Skin epidermis (tissue), 12 donors: ENCODE results near the gene TMED6.

Experiments
- H3K27ac ChIP-seq, 21 experiments: fragments of 200-600 bp; sonication (generic) in 11 of 21; one replicate each; pipeline ENCODE4 v1.5.0; 2020; ENCODE audit warnings: mild to moderate bottlenecking in 3 of 21, inconsistent platforms in 2 of 21, moderate library complexity in 2 of 21
- H3K4me3 ChIP-seq, 7 experiments: fragments of 200-600 bp; sonication (generic) in 2 of 7; one replicate each; pipeline ENCODE4 v1.5.0; 2020; ENCODE audit warnings: inconsistent platforms in 2 of 7, mild to moderate bottlenecking in 2 of 7, moderate library complexity in 1 of 7

TMED6 gene

DNA sequence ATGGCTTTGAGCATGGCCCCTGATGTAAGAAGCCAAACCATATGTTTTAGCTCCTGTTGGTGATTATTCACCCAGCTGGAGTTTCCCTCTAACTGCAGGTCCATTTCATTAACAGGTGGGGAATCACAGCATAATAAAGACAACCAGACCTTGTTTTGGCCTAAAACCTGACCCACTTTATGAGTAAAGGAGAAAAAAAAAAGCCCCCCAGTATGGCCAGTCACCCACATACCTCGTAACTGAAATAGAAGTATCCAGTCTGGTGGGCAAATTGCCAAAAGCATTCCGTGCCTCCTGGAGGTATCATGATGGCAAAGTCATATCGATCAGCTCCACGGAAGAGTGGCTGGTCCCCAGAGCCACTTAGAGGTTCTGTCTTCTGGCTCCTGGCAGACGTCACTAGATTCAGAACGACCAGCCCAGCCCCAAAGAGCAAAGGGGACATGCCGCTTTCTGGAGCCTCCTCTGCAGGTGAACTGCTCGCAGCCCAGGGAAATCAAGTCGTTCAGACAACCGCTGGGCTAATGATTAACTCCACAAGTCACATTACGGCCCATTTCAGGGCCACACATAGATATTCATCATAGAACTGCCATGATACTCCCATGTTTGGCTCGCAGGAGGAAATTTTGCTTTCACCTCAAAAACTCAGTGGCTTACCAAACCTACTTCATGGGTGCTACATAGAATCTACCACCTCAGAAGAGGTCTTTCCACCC is at the start of gene TMED6:
Gene TMED6, minus strand, starts transcription at position 478 of the 719 bp plus-strand sequence. Its CDS starts 33 bp downstream, at position 445.
- no peak within 1 kb of the TSS for H3K4me3 ChIP-seq

DNA sequence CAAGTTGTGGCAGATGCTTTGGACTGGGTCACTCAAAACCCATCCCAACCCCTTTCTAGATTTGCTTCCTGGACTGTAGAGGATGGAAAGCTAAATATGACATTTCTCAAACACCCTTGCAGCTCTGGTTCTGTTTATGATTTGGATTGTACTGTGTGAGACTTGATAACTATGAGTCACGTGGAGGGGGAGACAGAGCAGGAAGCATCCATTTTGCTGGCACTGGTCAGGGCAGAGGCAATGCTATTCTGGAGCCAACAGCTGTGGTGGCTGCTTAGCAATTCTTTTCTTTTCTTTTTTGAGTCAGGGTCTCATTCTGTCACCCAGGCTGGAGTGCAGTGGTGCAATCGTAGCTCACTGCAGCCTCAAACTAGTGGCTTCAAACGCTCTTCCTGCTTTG is 47.8 kb upstream of the TMED6 start:
- Histone ChIP-seq H3K4me3 (no peak overlapping the region), H3K27ac (no peak overlapping the region)

More for the DNA sequence above, at the start of gene TMED6:
- H3K27ac ChIP-seq: no peak within 1 kb of the TSS

DNA sequence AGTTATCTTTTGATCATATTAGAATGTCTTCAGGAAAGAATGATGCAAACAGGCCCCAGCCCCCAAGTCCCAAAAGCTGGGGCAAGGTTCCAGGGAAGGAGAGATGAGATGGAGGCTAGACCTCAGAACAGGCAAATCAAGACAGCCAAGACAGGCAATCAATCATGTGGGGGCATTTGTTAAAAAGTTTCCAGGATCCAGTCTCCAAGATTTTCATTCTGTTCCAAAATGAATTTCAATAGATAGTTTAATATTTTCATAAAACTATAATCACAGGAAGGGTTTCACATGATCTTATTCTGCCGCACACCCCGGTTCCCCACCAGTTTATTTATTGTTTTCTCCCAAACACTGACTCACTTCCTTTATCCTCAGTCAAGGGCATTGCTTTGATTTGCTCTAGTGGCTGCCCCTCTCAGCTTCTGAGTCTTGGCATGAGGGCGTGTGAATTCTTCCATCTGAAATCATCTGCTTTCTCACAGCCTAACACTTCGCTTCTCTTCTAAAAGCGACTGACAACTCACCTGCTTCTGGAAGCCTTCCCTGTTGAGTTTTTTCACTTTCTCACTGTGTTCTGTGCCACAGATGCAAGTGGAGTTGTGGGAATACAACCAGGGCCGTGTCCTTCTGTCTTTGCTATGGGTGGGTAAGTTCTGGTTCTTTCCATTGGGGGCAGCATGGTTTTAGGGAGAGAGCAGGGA is 46.4 kb upstream of the TMED6 start:
- H3K4me3 ChIP-seq: no peak overlapping the region
- H3K27ac ChIP-seq: peak overlapping the region in 13 of 21 experiments; percentile 11 to 76 (median 47)

DNA sequence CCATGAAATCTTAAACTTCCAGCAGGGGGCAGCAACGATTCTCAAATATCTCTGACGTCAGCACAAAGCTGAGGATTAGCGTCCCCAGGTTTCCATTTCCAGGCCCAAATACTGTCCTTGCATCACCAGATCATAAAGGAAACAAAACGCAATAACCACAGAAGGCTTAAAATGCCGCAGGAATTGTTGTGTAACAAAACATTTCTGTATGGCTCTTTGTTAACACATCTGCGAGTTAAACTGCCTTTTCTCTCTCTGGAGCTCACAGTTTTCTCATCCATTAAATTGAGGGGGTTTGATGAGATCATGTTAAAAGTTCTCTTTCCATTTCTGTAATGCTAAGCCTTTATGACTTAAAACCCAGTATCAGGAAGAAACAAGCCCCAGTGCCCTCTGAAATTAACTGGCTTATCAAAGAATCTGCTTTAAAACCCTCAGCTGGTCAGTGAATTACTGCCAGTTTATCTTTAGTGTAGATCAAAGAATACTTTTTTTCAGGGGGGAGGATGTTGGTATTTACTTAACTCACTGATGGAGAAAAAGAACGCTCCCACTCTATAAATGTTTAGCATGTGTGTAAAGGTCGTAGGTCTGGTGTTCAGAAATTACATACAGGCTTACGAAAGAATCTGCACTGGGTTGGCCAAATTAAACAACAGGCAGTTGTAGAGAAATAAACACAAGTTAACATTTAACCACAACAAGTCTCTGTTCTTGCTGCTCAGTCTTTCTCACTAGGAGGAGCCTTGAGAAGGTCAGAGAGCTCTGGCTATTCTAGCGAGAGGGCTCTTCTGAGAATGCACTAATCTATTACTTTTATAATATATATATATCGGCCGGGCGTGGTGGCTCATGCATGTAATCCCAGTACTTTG is 44.8 kb upstream of the TMED6 start:
- H3K27ac ChIP-seq: peak overlapping the region in 19 of 21 experiments; percentile 6 to 79 (median 55)
- H3K4me3 ChIP-seq: no peak overlapping the region

DNA sequence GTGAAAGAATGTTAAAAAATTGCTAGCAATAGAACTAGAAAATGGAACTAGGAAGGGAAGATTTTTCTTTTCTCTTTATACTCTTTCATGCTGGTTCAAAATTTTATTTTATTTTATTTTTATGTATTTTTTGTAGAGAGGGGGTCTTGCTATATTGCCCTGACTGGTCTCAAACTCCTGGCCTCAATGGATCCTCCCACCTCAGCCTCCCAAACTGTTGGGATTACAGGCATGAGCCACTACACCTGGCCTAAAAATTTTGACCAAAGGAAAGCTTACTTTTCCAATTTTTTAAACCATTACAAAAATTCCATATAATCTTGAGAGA is 44.2 kb upstream of the TMED6 start:
- H3K4me3 ChIP-seq: no peak overlapping the region
- peak overlapping the region in 8 of 21 experiments; percentile 23 to 79 (median 52) for H3K27ac ChIP-seq

DNA sequence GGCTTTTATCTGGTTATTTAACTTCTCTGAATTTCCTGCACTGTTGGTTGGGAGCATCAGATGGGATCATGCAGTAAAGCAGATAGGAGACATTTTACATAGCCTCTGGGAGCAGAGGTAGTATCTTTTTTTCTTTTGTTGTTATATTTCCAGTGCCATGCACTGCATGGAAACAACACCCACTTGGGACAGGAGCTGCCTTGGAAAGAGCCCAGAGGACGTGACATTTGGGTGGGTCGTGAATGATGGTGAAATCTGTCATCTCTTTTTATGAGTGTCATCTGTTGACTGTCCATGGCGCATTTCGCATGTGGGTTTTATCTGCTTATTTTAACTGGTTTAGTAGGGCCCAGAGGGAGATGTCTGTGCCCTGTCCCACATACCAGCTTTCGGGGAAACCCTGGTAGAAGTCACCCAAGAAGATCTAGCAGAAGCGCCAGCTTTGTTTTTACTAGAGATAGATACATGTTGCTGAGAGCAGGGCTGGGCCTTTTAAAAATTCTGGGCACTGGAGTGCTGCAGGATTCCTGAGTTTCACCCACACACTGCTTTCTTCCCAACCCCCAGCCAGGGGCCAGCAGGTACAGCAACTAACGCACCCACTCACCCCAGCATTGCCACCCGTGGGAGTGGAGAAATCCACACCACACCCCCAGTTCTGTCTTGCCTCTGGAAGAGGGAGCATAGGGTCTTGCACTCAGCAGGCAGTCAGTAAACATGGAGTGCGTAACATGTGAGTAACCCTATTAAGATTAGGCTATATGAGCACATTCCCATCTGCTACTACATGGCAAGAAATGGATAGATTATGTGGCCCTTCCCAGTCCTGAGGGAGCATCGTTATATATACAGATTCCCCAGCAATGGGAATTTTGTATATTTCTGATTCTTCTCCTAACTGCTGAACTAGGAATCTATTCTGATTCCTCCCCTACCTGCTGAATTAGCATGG is 42.6 kb upstream of the TMED6 start:
- Histone ChIP-seq H3K27ac (peak overlapping the region in 2 of 21 experiments; percentile 7 to 49), H3K4me3 (no peak overlapping the region)

DNA sequence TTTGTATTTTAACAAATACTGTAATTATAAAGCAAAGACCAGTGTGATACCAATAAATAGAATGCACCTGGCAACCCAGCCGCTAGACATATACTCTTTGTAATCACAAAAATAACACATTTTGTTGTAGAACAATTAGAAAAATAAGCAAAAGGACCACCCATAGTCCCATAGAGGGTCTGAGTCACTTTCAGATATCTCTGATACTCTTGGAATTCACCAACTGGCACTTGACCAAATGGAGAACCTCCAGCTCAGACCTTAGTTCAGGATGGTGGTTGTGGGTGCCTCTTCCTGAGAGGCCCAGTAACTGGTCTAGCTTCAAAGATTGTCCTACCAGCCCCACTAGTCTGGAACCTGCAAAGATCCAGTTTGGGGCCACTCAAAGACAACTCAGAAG is 35.0 kb upstream of the TMED6 start:
- H3K4me3 ChIP-seq: peak overlapping the region in 4 of 7 experiments; percentile 60 to 80 (median 67)
- peak overlapping the region in 3 of 21 experiments; percentile 82 to 97 (median 92) for H3K27ac ChIP-seq

DNA sequence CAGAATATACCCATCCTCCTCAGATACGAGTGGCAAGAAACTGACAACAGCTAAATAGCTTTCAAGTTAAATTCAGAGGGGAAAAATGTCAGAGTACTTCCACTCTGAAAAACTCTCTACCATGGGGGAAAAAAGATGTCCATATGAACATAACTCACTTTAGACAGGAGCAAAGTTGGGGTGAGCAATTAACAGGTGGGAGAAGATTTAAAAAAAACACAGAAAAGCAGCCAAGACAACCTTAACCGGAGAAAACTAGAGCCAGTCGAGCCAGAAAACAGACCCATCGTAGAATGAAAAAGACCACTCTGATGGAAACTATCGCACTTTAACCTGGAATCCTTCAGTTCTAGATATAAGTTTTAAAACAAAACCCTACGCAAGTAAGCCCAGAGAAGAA is 33.4 kb upstream of the TMED6 start:
- peak overlapping the region in 20 of 21 experiments; percentile 70 to 97 (median 90) for H3K27ac ChIP-seq
- peak overlapping the region; percentile 59 to 88 (median 69) for H3K4me3 ChIP-seq

DNA sequence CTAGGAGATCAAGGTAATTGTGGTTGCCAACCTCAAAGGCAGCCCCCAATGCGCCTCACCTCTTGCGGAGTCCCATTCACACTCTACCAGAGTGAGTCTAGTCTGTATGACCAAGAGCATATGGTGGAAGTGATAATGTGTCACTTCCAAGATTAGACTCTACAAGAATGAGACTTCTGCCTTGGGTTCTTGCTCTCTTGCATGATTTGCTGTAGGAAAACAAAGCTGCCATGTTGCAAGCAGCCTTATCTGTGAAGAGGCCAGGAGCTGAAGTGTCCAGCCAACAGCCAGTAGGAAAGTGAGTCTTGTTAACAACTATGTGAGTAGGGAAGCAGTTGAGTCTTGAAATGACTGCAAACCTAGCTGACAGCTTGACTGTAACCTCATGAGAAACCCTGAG is 30.8 kb upstream of the TMED6 start:
- H3K4me3 ChIP-seq: no peak overlapping the region
- H3K27ac ChIP-seq: no peak overlapping the region

DNA sequence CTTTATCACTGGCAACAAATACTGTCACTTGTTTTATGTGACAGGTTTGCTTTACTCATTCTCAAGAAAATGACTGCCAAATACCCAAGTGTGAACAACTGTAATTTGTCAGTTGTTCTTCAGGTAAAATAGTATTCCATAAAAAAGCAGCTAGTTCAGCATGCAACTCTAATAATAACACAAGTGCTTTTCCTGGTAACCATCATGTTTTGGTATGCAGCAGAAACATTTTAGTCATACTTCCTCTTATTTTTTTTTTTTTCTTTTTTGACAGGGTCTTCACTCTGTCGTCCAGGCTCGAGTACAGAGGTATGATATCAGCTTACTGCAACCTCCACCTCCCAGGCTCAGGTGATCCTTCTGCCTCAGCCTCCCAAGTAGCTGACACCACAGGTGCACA is 29.6 kb upstream of the TMED6 start:
- Histone ChIP-seq H3K4me3 (no peak overlapping the region), H3K27ac (peak overlapping the region in 3 of 21 experiments; percentile 7 to 42 (median 33))

DNA sequence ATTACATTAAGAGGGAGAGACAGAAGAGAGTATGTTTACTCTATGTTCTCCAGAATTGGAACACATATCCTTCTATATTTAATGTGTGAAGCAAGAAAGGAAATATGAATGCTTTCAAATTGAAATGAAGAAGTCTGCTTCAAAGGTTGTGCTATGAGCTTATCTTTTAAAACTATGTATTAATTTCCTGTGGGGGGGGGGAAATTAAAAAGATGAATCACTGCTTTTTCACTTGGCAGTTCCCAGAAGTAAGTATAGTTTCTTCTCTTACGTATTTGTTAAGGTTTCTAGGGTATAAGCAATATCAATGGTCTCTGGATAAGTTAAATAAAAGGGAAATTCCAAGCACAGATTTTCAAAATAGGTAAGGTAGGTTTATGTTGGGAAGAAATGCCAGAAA is 27.2 kb upstream of the TMED6 start:
- no peak overlapping the region for H3K4me3 ChIP-seq
- H3K27ac ChIP-seq: no peak overlapping the region

DNA sequence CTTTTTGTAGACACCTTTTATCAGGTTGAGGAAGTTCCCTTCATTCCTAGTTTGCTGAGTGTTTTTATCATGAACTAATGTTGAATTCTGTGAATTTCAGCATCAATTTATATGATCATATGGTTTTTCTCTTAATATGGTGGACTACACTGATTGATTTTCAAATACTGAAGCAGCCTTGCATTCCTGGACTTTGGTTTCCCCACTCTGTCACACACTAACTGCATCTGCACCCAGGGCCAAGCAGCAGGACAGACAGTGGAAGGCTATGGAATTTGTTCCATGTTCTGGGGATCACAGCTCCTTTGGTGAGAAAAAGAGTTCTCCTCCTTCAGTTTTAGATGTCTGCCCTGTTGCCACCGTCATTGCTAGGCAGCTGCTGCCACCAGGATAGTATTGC is 26.4 kb upstream of the TMED6 start:
- H3K27ac ChIP-seq: no peak overlapping the region

DNA sequence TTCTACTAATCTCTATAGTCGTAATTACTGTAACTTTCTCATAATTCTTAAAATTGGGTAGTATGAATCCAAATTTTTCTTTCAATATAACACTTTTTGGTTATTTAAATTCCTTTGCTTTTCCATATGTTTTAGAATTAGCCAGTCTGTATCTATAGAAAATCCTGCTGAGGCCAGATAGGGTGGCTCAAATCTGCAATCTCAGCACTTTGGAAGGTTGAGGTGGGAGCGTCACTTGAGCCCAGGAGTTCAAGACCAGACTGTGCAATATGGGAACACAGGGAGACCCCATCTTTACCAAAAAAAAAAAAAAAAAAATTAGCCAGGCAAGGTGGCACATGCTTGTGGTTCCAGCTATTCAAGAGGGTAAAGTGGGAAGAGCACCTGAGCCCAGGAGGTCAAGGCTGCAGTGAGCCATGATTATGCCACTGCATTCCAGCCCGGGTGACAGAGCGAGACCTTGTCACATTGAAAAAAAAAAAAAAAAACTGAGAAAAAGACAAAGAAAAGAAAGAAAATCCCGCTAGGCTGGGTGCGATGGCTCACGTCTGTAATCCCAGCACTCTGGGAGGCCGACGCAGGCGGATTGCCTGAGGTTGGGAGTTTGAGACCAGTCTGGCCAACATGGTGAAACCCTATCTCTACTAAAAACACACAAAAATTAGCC is 24.9 kb upstream of the TMED6 start:
- Histone ChIP-seq H3K27ac (no peak overlapping the region), H3K4me3 (no peak overlapping the region)

More for the DNA sequence above, 26.4 kb upstream of the TMED6 start:
- H3K4me3 ChIP-seq: no peak overlapping the region

DNA sequence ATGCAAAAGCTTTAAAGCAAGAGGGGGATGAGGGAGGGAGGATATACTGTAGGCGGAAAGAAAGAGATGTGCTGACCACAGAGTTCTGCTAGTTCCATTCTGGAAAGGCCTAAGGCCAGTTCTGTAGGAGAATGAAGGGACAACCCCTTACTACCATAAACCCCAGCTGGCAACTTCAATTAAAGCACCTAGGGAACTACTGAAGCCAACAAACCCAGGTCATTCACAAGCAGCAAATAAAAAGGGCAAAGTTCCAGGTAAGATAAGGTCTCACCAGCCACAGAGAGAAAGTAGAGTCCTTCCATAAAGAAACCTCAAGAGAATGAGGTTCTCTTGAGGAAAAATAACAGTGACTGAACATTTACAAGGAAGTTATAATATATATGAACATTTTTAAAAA is 21.4 kb upstream of the TMED6 start:
- no peak overlapping the region for H3K4me3 ChIP-seq

DNA sequence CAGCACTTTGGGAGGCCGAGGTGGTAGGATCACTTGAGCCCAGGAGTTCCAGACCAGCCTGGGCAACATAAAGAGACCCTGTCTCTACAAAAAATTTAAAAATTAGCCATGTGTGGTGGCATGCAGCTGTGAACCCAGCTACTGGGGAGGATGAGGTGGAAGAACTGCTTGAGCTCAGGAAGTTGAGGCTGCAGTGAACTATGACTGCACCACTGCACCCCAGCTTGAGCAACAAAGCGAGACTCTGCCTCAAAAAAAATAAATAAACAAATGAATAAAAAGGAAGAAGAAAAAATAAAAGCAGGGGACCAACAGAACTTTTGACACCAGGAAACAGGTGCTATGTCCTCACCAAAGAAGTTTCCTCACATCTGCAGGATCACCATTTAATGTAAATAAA is 20.0 kb upstream of the TMED6 start:
- Histone ChIP-seq H3K4me3 (no peak overlapping the region), H3K27ac (no peak overlapping the region)

More for the DNA sequence above, 21.4 kb upstream of the TMED6 start:
- H3K27ac ChIP-seq: no peak overlapping the region

DNA sequence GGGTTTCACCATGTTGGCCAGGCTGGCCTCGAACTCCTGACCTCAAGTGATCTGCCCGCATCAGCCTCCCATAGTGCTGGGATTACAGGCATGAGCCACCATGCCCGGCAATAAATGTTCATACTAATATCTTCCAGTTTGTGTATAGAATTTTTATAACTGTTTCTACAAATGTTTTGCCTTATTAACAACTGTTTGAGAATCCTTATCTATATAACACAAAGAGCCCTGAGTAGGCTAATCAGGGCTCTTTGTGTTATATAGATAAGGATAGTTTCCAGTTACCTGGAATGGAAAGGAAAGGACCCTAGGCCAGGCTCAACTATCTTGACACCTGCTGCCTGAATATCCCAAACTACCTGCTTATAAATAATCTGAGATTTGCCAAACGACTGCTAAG is 17.3 kb upstream of the TMED6 start:
- Histone ChIP-seq H3K27ac (no peak overlapping the region), H3K4me3 (no peak overlapping the region)

DNA sequence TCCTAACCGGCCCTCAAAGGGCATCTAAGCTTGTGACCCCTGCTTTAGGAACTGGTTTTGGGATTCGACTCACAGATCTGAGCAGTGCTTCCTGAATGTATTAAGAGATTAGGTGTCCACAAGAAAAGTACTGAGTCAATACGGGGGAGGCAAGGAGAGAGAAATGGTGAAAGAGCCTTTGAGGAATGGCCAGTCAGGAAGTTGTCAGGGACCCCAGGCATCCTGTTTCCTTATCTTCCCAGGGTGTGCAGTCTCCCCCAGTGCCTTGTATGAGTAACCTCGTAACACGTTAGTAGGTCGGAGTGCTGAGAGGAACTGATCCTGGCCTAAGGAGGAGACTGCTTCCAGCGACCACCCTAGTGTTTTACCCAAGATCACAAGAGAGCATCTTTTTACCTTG is 16.4 kb upstream of the TMED6 start:
- no peak overlapping the region for H3K27ac ChIP-seq
- H3K4me3 ChIP-seq: no peak overlapping the region

DNA sequence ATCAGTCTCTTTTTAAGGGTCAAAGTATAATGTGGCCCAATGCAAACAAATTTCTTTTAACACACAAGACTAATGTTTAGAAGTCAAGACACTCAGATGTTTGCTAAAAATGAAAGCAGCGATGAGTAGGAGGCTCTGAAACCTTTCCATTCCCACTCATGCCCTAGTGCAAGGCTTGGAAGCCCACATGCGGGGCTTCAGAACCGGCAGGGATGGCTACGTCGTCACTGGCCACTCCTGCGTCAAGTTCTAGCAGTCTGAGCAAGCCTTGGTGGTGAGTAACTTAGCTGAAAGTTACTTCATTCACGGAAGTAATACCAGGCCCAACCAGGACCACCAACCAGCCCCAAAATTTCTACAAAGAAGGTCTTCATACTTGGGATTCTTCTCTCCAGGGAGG is 14.8 kb upstream of the TMED6 start:
- no peak overlapping the region for H3K4me3 ChIP-seq
- no peak overlapping the region for H3K27ac ChIP-seq

DNA sequence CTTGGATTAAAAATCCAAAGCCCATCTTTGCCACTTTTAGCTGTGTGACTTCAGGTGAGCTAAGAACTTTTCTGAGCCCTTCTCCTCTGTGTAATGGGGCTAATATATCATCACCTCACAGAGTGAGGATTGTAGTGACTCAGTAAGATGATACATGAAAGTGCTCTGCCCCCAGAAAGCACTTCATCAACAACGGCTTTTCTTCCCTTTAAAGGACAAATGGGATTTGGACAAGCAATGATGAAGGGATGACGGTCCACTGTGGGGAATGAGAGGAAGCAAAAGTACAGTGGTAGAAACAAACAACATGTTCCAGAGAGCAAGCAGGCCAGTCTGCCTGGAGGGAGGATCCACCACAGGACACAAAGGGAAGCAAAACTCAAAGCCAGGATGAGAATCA is 14.3 kb upstream of the TMED6 start:
- no peak overlapping the region for H3K27ac ChIP-seq
- H3K4me3 ChIP-seq: no peak overlapping the region
